Psoas muscle (tissue), 8 donors: Measurements from ENCODE around the gene NOTCH3. TPM values are rescaled to one million over a fixed set of nuclear protein-coding genes. Genes with fewer than 3 reads are reported as not detected.

Source experiments
- ATAC-seq, 4 donors: fragments of 200-7000 bp; cut with Tn5 transposase; one replicate each; pipeline ENCODE4 v1.9.1; 2020; ENCODE audit warnings: moderate library complexity in 3 of 4, mild to moderate bottlenecking in 2 of 4
- DNase-seq, 2 donors: peaks; one replicate each; pipeline ENCODE4 v3.0.0-alpha.2; 2020
- H3K27ac ChIP-seq: fragments of 200-600 bp; one replicate; pipeline ENCODE4 v1.8.0; 2022
- H3K27me3 ChIP-seq, 3 donors: fragments of 200-600 bp in 1 of 3; one replicate each; pipeline versions ENCODE4 v1.6.1 to v1.8.0; 2013 to 2022; ENCODE audit warnings: low read length in 2 of 3, mild to moderate bottlenecking in 2 of 3, moderate library complexity in 1 of 3; ENCODE audit not compliant: insufficient read depth in 3 of 3
- H3K36me3 ChIP-seq, 2 donors: fragments of 200-600 bp in 1 of 2; one replicate each; pipeline versions ENCODE4 v1.6.1 to v1.8.0; 2013 to 2022; ENCODE audit warnings: low read depth in 1 of 2, mild to moderate bottlenecking in 1 of 2, moderate library complexity in 1 of 2; ENCODE audit not compliant: insufficient read depth in 1 of 2
- H3K4me1 ChIP-seq: fragments of 200-600 bp; one replicate; pipeline ENCODE4 v1.8.0; 2022
- H3K4me3 ChIP-seq: fragments of 200-600 bp; one replicate; pipeline ENCODE4 v1.8.0; 2022; ENCODE audit warnings: mild to moderate bottlenecking
- H3K9me3 ChIP-seq: fragments of 200-600 bp; one replicate; pipeline ENCODE4 v1.8.0; 2022
- CTCF ChIP-seq: fragments of 200-600 bp; IDR thresholded peaks from one replicate; pipeline ENCODE4 v1.8.0; 2022; ENCODE audit warnings: antibody characterized with exemption
- WGBS, 3 donors: extraction: QIAGEN DNeasy Blood & Tissue Kit; methylation state at CpG; one replicate each; pipeline versions ENCODE4 v1.1.6 to v1.1.7; 2013; 5-methylcytosine and 5-hydroxymethylcytosine counted together
- intact Hi-C, 2 donors: fragments of 100-400 bp; cut with DNase I; formaldehyde crosslinking; loops; one replicate each; pipeline versions ENCODE4 v1.11.0 to v1.14.2; 2022
- polyA plus RNA-seq, 3 donors: library from polyadenylated mRNA; stranded (reverse); fragments of 200-250 nt; gene quantifications; one replicate each; pipeline ENCODE4 v1.2.3, GENCODE V29; 2013
- total RNA-seq, 4 donors: library from RNA; stranded (reverse); fragmentation: NEBNext Ultra II Directional in 2 of 4; extraction: Animal tissue kit (Norgen Biotek cat#: 25700) in 2 of 4; gene quantifications; one replicate each; pipeline versions ENCODE4 v1.2.1 to v1.2.4, GENCODE V29; 2021 to 2023
- donor health status: healthy with polysubstance abuse.
- donor health status: DM: no; HTN: no; CAD: no; lungs with moderate emphysema.
- donor health status: Bipolar disorder and iron deficiency.
- donor health status: healthy.
- donor health status: DM: yes; HTN: yes; CAD: no.
- donor health status: DM: no; HTN: no; CAD: no.
- donor health status: DM: no; HTN: no; CAD: no.
- donor health status: DM: yes; HTN: yes; CAD: no.

NOTCH3 gene
- total and polyA plus RNA-seq, 7 donors, result 8.2 to 80.8 (median 29.4) TPM

DNA sequence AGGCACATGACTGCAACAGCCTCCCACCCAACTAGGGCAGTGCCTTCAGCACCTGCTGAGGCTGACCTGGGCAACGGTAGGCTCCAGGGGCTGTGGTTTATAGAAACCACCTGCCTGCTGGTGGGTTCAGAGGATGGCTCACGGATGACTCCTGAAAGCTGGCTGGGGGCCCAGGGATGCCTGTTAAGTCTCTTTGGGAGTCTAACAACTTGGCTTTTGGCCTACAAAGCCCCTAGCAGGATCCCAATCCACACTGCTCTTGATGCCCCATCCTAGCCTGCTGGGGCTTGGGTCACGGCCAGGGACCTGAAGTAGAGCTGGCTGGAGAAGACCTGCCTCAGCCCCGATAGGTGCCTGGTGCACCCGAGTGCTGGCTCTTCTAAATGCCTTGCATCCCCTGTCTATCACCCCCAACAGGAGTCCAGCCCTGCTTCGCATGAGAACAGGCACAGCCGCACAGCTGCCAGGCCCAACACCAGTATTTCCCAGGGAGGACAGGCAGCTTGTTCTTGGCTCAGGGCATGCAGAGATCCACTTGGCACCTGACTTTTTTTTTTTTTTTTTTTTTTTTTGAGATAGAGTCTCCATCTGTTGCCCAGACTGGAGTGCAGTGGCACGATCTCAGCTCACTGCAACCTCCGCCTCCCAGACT, 40.6 kb upstream of the NOTCH3 start:
- H3K27ac ChIP-seq, result no peak overlapping the region
- intact Hi-C loops, result no loop called here
- no peaks in the 10 kb centered on the region for H3K27me3 ChIP-seq
- ATAC-seq, result no peak
- peaks cover 10 to 75% of the 10 kb centered on the region in 2 donors for H3K36me3 ChIP-seq
- WGBS, 3 donors, result 71 to 78% (median 73%) methylated on average over 9 of the region's 9 CpGs
- no peaks in the 10 kb centered on the region for H3K9me3 ChIP-seq
- no peak for TF ChIP-seq CTCF
- H3K4me1 ChIP-seq, result peaks cover 6% of the 10 kb centered on the region
- DNase-seq, result no peak
- H3K4me3 ChIP-seq, result no peak overlapping the region

DNA sequence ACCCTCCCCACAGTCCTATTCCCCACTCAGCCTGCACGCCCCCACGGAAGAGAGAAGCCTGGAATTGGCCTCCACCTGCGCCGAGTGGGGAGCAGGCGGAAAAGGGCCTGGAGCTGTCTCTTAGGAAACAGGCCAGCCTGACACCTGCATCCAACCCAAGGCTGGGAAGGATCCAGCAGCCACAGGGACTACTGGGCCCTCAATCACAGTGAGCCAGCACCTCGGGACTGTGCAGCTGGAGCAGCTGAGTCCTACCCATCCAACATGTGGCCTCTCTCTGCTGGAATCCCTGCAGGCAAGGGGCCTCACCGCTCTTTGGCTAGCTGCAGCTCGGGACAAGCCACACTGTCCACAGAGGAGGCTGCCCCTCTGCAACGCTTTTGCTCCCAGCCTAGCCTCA, 39.7 kb upstream of the NOTCH3 start:
- intact Hi-C loops, result no loop called here
- no peak for DNase-seq
- Histone ChIP-seq H3K27ac (no peak overlapping the region), H3K27me3 (no peaks in the 10 kb centered on the region), H3K36me3 (peaks cover 10 to 80% of the 10 kb centered on the region in 2 donors), H3K4me1 (no peaks in the 10 kb centered on the region), H3K4me3 (no peak overlapping the region), H3K9me3 (no peaks in the 10 kb centered on the region)
- no peak for TF ChIP-seq CTCF
- ATAC-seq, result peak in 1 of 4 donors; percentile 19
- WGBS, 3 donors, result 66 to 71% (median 69%) methylated on average over 9 of the region's 9 CpGs

DNA sequence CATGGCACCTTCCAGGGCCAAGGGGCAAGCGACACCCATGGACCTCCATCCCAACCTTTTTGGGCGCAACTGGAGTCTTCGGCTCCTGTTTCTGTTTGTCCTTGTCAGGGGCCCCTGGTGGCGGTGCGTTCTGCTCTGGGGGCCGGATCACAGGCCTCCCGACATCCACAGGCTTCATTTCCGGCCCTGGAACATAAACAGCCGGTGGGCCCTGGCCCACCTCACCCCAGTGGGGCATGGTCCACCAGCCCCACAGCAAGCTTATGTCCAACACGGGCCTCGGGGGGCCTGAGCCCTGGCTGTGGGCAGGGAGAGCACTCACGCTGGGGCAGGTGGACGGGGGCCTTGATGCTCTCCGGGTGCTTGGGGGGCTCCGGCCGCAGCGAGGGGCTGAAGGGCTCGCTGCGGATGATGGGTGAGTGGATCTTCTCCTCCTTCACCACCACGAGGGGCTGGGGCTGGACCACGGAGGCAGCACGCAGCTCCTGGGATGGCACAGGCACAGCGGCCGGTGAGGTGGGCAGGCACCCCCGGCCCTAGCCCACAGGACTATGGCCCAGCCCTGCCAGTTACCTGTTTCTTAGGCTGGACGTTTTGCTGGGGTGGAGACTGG, 38.6 kb upstream of the NOTCH3 start:
- no peak for TF ChIP-seq CTCF
- intact Hi-C loops, result no loop called here
- DNase-seq, result no peak
- no peaks in the 10 kb centered on the region for H3K27me3 ChIP-seq
- no peak for ATAC-seq
- no peaks in the 10 kb centered on the region for H3K4me1 ChIP-seq
- no peak overlapping the region for H3K27ac ChIP-seq
- H3K36me3 ChIP-seq, result peaks cover 10 to 77% of the 10 kb centered on the region in 2 donors
- H3K9me3 ChIP-seq, result no peaks in the 10 kb centered on the region
- no peak overlapping the region for H3K4me3 ChIP-seq
- 91 to 94% (median 92%) methylated on average over 25 to 26 of the region's 26 CpGs for WGBS, 3 donors

DNA sequence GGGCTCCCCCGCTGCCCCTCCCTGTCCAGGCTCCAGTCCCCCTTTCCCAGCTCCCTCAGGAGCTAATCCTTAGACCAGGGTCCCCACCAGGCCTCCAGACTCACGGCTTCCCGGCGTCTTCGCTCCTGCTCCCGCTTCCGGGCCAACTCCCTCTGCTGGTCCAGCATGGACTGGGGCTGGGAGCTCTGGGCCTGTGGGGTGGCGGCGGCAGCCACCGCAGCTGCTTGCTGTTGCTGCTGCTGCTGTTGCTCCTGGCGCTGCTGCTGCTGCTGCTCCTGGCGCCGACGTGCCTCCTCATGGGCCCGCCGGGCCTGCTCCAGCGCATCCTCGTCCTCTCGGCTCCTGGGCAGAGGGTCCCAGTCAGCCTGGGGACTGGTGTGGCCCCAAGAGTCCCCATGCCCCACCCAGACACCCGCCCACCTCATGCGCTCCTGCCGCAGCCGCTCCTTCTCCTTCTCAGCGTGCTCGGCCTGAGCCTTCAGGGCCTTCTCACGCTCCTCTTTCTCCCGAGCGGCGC, 37.9 kb upstream of the NOTCH3 start:
- 84 to 88% (median 87%) methylated on average over 17 to 29 of the region's 29 CpGs for WGBS, 3 donors
- Histone ChIP-seq H3K4me1 (no peaks in the 10 kb centered on the region), H3K27me3 (no peaks in the 10 kb centered on the region), H3K9me3 (no peaks in the 10 kb centered on the region), H3K4me3 (no peak overlapping the region), H3K27ac (peak overlapping the region; percentile 60), H3K36me3 (peaks cover 10 to 72% of the 10 kb centered on the region in 2 donors)
- DNase-seq (no peak), ATAC-seq (peak in 2 of 4 donors; percentile 10 to 11)
- peak; percentile 17 for TF ChIP-seq CTCF
- intact Hi-C loops, result no loop called here
